ENCODE data around the gene AGAP1. TPM values are rescaled to one million over a fixed set of nuclear protein-coding genes. Genes with fewer than 3 reads are reported as not detected.
A peak's percentile ranks its signal among the peaks of the same experiment; 100 is the strongest.

The AGAP1 gene
- total RNA-seq, 1 donor from 2014 or later, result 17.5 TPM

- DNase-seq (ENCODE audit: low read depth), result no peak
- H3K4me3 ChIP-seq (ENCODE audit: low read depth, low read length), result no peak overlapping the region
- no peak for TF ChIP-seq CTCF (conservative IDR thresholded peaks at IDR 0.05; ENCODE audit: low read depth, low read length)
Measured at GRCh38 chr2:235453605-235454151, 40.2 kb upstream of the AGAP1 start.

GRCh38 chr2:235458839-235459273, 35.0 kb upstream of the AGAP1 start:
- DNase-seq (ENCODE audit: low read depth), result peak; percentile 95
- no peak for TF ChIP-seq CTCF (conservative IDR thresholded peaks at IDR 0.05; ENCODE audit: low read depth, low read length)
- no peak overlapping the region for H3K4me3 ChIP-seq (ENCODE audit: low read depth, low read length)

- no peak for TF ChIP-seq CTCF (conservative IDR thresholded peaks at IDR 0.05; ENCODE audit: low read depth, low read length)
- no peak overlapping the region for H3K4me3 ChIP-seq (ENCODE audit: low read depth, low read length)
- no peak for DNase-seq (ENCODE audit: low read depth)
Measured at GRCh38 chr2:235460548-235461047, 33.2 kb upstream of the AGAP1 start.

- H3K4me3 ChIP-seq (ENCODE audit: low read depth, low read length), result no peak overlapping the region
- TF ChIP-seq CTCF (conservative IDR thresholded peaks at IDR 0.05; ENCODE audit: low read depth, low read length), result no peak
- no peak for DNase-seq (ENCODE audit: low read depth)
Measured at GRCh38 chr2:235461763-235462414, 32.0 kb upstream of the AGAP1 start.

- no peak for TF ChIP-seq CTCF (conservative IDR thresholded peaks at IDR 0.05; ENCODE audit: low read depth, low read length)
- no peak for DNase-seq (ENCODE audit: low read depth)
Measured at GRCh38 chr2:235462415-235462790, 31.4 kb upstream of the AGAP1 start.

GRCh38 chr2:235463893-235464292, 29.9 kb upstream of the AGAP1 start:
- TF ChIP-seq CTCF (conservative IDR thresholded peaks at IDR 0.05; ENCODE audit: low read depth, low read length), result no peak
- DNase-seq (ENCODE audit: low read depth), result no peak
- no peak overlapping the region for H3K4me3 ChIP-seq (ENCODE audit: low read depth, low read length)

More at GRCh38 chr2:235462415-235462790, 31.4 kb upstream of the AGAP1 start:
- H3K4me3 ChIP-seq (ENCODE audit: low read depth, low read length), result no peak overlapping the region

- no peak for TF ChIP-seq CTCF (conservative IDR thresholded peaks at IDR 0.05; ENCODE audit: low read depth, low read length)
- DNase-seq (ENCODE audit: low read depth), result no peak
- H3K4me3 ChIP-seq (ENCODE audit: low read depth, low read length), result no peak overlapping the region
Measured at GRCh38 chr2:235467588-235467987, 26.3 kb upstream of the AGAP1 start.

All from epithelial cell of proximal tubule (primary cell).